HG03575 (cell line): Measurements from ENCODE around the gene OR52E5.

Source experiments
- ATAC-seq: cut with Tn5 transposase; IDR thresholded peaks from one replicate; pipeline ENCODE4 v1.9.1; 2021; ENCODE audit not compliant: unreplicated experiment, insufficient number of reproducible peaks, low FRiP score; ENCODE audit errors: extremely low read depth

Gene OR52E5

DNA sequence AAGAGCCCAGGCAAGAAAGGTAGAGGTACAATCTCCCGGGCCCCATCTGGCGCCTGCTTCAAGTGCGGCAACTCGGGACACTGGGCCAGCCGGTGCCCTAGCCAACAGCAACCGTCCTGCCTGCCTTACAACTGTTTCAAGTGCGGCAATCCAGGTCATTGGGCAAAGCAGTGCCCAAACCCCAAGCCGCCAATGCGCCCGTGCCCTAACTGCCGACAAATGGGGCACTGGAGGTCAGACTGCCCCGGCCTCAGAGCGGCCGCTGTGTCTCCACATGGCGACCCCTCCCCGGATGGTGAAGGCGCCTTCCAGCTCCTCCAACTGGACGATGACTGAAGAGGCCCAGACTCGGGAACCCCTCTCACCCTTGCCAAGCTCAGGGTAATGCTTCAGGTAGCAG is 37.6 kb downstream of the OR52E5 start:
- no peak for ATAC-seq

- no peak for ATAC-seq
Measured at GRCh38 chr11:5931061-5931460, 38.1 kb downstream of the OR52E5 start.

DNA sequence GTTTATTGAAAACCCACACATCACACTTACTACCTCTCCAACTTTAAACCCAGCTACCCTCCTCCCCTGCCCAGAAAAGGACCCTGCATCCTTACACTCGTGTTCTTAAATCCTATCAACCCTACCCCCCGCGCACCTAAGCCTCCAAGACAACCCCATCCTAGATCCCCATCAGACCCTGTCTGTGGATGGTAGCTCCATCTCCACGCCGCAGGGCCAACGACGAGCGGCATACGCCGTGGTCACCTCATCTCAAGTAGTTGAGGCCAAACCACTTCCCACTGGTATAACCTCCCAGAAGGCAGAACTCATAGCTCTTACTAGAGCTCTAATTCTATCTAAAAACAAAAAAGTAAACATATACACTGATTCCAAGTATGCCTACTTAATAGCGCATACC is 39.7 kb downstream of the OR52E5 start:
- ATAC-seq: no peak

DNA sequence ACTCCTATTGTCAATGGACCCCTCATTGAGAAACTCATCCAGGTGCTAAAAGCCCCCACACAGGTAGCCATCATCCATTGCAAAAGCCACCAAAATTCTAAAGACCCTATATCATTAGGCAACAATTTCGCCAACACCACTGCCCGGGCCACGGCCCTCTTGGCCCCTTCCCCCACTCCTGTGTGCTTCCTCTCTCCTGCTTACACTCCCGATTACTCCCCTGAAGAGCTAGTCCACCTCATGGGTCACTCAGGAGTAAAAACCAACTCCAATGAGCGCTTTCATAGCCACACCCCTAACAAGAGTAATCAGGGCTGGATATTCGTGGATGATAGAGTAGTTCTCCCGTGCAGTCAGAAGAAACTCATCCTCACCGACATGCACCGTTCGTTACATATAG is 40.1 kb downstream of the OR52E5 start:
- no peak for ATAC-seq

DNA sequence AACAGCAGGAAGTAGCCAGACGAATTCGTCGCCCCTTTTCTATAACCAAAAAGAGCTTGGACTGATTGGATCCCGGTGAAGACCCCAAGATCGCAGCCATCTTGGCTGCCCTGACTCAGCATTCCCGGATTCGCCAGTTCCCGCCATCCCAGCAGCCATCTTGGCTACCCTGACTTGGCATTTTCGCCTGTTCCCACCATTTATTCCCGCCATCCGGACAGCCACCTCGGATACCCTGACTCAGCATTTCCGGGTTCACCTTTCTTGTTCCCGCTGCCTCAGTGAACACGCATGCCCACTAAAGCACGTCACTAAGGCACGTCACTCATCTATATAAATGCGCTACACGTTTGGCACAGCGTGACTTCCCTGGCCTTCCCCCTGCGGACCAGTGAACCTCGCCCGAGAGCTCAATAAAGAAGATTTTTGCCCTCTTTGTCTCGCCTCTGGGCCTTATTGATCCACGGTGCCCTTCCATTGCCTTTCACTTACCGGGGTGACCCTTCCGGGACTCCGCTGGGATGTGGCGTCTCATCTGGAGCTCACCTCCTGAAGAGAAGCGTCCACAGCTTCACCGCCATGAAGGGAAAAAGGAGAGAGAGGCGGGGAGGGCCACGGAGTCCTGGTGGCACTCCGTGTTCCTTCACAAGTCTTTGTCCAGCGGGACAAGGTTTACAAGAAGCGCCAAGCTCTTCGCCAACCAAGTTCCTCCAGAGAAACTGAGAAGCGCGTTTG is 45.0 kb downstream of the OR52E5 start:
- ATAC-seq: no peak

GRCh38 chr11:5938603-5938965 is 45.6 kb downstream of the OR52E5 start:
- no peak for ATAC-seq

- no peak for ATAC-seq
Measured at GRCh38 chr11:5940748-5941147, 47.7 kb downstream of the OR52E5 start.

DNA sequence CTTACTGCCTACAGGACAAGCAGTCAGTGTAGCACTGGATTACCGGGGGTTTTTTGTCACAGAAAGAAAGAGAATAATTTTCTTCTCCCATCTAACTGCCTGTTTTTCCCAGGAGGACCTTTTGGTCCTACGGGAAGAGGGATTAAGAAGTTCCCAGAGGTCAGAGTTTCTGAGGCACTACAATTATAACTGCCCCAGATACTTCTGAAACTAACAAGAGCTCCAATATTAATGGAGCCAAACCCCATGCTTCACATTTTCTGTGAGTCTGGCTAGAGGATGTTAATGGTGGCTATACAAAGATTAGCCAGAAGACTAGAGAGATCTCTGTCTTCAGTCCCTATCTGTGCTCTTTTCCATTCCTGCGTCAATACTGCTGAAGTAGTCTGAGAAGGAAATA is 48.9 kb downstream of the OR52E5 start, which contains the start of gene OR56A3:
TSS of gene OR56A3 (plus strand) at position 301 of the 400 bp plus-strand sequence. CDS start 5,096 bp downstream, outside the sequence.
- ATAC-seq: no peak
